Gastroesophageal sphincter (tissue), 3 donors: ENCODE results near the gene MAPK9.

Experiments
- CTCF ChIP-seq, 4 experiments: fragments of 200-600 bp in 2 of 4; fragments of 450-650 bp in 2 of 4; sonication (generic) in 1 of 4; IDR thresholded peaks; one replicate each; pipeline ENCODE4 v1.5.1; 2017 to 2019; ENCODE audit warnings: antibody characterized with exemption in 4 of 4, mild to moderate bottlenecking in 2 of 4, moderate library complexity in 2 of 4
- EP300 ChIP-seq: sonication (generic); formaldehyde crosslinking; IDR thresholded peaks from one replicate; pipeline ENCODE4 v1.6.1; 2017; ENCODE audit warnings: antibody characterized with exemption, mild to moderate bottlenecking
- POLR2A ChIP-seq, 2 donors: fragments of 450-650 bp; IDR thresholded peaks; one replicate each; pipeline ENCODE4 v1.6.1; 2017; ENCODE audit warnings: antibody characterized with exemption in 2 of 2, mild to moderate bottlenecking in 2 of 2, moderate library complexity in 1 of 2

GRCh38 chr5:180316586-180316985 is 24.7 kb upstream of the MAPK9 start:
- TF ChIP-seq CTCF (IDR thresholded peaks at IDR 0.05) (no peak), EP300 (no peak), POLR2A (IDR thresholded peaks at IDR 0.05) (no peak)
